GM19467 (cell line): ENCODE data around the gene TGFB1.

Experiments used
- ATAC-seq: cut with Tn5 transposase; IDR thresholded peaks from one replicate; pipeline ENCODE4 v1.9.1; 2021; ENCODE audit warnings: mild to moderate bottlenecking, moderate library complexity; ENCODE audit not compliant: unreplicated experiment

Gene TGFB1

DNA sequence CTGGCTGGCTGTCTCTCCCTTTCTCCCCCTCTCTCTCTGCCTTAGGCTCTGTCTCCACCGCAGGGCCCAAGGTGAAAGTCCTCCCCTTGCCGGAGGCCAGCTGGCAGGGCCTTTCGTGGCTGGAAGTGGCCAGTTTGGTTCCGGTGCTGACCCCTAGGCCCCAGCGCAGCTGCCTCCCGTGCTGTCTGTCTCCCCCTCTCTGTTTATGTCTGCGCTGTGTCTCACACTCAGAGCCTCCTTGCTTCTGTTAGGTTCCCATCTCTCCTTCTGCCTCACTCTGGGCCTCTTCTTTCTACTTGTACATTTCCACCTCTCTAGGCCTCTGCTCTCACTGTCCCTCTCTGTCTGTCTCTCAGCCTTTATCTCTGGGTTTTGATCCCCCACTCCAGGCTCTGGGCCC, 30.7 kb downstream of the TGFB1 start:
- ATAC-seq, result no peak

DNA sequence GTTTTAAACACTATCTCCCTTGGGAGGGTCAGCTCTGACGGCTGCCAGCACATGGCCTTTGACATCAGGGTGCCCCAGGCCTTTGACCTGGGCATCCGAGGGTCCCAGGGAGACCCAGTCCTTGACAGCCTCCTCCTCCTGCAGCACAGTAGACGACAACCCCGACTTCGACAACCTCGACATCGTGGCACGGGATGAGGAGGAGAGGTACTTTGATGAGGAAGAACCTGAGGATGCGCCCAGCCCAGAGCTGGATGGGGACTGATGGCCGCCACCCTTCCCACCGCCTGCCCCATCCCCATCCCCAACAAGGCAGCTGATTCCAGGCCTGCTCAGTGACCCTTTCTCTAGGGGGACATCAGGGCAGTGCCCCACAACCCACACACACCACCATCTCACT, 31.3 kb downstream of the TGFB1 start:
- ATAC-seq, result no peak

DNA sequence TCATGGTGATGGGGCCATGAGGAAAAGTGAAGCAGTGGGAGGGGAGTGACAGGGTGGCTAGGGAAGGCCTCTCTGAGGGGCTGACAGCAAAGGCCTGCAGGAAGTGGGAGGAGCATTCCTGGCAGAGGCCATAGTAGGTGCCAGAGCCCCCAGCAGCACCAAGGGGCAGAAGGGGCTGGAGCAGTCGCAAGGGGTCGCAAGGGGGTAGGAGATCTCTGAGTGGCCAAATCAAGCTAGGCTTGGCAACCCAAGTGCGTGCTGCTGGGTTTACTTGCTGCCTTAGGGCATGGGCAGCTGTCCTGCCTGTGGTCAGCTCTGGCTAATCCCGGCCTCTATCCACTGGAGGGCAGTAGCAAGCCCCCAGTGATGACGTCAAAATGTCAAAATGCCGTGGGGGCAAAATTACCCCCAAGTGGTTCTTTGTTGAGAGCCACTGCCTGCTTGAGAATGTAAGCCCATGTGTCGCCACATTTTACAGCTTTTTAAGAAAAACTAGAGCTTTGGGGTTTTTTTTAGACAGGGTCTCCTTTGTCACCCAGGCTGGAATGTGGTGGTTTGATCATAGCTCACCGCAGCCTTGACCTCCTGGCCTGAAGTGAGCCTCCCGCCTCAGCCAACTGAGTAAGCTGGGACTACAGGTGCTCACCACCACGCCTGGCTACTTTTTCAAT, 32.0 kb downstream of the TGFB1 start:
- ATAC-seq, result no peak

DNA sequence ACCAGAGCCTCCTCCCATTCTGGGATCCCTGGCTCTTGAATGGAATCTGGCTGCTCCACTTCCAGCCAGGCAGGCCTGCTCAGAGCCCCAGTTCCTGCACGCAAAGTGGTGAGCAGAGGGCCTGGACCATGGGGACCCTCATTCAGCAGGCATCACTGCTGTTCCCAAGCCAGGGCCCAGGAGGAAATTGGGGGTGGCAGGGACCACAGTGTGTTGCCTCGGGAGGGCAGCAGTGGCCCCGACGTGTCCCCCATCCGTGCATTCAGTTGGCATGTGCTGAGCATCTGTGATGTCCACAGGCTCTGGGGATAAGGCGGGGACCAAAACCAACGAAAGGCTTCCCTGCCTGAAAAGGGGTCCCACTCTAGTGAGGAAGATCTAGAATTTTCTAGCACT, 32.5 kb downstream of the TGFB1 start:
- ATAC-seq, result no peak

DNA sequence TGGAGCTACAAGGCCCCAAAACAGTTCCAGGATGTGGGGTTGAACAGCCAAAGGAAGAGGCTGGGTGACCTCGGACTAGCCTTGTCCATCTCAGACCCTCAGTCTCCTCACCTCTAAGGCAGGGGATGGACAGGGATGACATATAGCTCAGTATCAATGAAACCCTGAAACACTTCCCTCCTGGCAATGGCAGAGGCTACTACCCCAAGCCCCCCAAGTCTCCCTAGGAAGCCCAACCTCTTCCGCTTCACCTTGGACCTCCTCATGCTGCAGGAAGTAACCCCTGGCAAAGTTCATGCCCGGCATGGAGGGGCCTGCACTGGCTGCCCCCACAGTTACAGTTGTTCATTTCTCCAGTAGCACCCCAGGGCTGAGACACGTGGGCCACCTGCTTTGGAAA, 33.2 kb downstream of the TGFB1 start:
- ATAC-seq, result no peak

DNA sequence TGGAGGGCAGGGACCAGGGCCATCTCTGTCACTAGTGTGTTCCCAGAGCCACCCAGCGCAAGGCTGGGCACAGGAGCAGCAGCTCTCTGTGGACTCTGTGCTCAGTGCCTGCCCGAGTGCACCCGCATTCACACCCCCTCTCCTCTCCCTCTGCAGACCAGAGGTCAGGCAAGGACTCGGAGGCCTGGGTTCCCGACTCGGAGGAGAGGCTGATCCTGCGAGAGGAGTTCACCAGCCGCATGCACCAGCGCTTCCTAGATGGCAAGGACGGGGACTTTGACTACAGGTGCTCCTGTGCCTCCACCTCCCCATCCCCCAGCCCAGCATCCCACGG, 33.6 kb downstream of the TGFB1 start:
- ATAC-seq, result no peak

DNA sequence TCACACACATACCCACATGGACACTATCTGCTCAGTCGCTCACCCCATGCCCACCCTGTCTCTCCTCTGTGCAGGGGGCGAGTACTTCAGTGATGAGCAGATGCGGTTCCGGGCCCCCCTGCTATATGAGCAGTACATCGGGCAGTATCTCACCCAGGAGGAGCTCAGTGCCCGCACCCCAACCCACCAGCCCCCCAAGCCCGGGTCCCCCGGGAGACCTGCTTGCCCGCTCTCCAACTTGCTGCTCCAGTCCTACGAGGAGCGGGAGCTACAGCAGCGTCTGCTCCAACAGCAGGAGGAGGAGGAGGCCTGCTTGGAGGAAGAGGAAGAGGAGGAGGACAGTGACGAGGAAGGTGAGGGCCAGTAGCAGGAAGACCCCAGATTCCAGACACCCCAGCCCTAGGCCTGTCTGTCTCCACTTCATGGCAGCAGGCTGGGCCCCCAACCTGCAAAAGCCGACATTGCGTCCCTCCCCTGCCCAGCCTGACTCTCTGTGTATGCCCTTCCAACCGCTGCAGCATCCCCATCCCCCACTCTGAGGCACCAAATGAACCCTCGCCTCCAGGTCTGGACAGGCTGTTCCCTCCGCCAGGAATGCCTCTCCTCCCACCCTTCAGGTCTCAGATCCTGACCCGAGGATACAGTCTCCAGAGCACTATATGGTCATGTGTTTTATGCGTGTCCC, 34.1 kb downstream of the TGFB1 start:
- ATAC-seq, result no peak

DNA sequence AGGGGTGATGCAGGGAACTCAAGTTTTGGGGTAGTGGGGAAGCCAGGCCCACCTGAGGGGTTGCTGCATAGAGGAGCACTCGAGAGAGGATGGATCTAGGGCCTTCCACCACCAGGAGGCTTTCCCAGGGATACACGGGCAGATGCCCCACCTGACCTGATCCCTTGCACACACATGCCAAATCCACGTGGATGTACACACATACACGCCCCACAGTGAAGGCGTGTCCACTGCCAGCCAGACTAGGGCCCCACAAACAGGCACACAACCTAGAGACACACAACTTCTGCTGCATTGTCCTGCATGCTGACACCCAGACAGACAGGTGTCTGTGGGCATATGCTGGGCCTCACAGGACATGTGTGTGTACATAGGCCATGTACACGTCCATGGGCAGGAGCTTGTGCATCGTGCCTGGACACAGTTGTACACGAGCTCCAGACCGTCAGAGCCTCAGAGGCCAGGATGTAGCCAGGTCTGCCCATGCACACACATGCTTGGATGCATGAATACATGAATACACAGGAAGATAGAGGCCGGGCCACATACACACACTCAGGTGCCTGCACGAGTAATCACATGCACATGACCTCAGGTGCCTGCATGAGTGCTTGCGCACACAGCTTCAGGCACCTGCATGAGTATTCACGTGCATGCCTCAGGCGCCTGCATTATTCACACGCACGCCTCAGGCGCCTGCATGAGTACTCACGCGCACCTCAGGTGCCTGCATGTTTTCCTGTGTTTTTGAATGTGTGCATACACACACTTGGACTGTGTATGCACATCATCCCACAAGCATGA, 34.8 kb downstream of the TGFB1 start:
- ATAC-seq, result no peak

DNA sequence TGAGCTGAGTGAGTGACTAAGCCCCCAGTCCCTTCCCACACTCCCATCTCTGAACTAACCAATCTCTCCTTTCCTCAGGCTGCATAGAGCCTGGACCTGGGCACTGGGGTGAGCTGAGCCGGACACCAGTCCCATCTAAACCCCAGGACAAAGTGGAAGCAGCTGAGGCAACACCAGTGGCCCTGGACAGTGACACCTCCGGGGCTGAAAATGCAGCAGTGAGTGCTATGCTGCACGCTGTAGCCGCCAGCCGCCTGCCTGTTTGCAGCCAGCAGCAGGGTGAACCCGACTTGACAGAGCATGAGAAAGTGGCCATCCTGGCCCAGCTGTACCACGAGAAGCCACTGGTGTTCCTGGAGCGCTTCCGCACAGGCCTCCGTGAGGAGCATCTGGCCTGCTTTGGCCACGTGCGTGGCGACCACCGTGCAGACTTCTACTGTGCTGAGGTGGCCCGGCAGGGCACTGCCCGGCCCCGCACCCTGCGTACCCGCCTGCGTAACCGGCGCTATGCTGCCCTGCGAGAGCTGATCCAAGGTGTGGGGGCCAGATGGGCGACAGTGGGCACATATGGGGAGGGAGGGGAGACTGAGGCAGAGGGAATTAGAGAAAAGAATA, 37.3 kb downstream of the TGFB1 start:
- no peak for ATAC-seq

DNA sequence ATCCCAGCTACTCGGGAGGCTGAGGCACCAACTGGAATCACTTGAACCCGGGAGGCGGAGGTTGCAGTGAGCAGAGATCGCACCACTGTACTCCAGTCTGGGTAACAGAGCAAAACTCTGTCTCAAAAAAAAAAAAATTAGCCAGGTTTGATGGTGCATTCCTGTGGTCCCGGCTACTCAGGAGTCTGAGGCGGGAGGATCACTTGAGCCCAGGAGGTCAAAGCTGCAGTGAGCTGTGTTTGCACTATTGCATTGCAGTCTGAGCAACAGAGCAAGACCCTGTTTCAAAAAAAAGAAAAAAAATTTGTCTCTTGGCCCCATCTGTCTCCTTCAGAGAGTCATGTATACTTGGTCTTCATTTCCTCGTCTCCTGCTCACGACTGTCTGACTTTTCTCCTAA, 42.1 kb downstream of the TGFB1 start:
- ATAC-seq, result no peak

DNA sequence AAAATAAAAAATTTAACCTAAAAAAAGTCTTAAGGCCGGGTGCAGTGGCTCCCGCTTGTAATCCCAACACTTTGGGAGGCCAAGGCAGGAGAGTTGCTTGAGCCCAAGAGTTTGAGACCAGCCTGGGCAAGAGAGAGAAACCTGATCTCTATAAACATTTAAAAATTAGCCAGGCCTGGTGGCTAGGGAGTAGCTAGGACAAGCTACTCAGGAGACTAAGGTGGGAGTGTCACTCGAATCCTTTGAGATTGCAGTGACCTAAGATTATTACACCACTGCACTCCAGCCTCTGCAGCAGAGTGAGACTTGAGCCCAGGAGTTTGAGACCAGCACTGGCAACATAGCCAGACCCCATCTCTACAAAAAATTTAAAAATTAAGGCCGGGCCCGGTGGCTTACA, 42.6 kb downstream of the TGFB1 start:
- ATAC-seq, result no peak

DNA sequence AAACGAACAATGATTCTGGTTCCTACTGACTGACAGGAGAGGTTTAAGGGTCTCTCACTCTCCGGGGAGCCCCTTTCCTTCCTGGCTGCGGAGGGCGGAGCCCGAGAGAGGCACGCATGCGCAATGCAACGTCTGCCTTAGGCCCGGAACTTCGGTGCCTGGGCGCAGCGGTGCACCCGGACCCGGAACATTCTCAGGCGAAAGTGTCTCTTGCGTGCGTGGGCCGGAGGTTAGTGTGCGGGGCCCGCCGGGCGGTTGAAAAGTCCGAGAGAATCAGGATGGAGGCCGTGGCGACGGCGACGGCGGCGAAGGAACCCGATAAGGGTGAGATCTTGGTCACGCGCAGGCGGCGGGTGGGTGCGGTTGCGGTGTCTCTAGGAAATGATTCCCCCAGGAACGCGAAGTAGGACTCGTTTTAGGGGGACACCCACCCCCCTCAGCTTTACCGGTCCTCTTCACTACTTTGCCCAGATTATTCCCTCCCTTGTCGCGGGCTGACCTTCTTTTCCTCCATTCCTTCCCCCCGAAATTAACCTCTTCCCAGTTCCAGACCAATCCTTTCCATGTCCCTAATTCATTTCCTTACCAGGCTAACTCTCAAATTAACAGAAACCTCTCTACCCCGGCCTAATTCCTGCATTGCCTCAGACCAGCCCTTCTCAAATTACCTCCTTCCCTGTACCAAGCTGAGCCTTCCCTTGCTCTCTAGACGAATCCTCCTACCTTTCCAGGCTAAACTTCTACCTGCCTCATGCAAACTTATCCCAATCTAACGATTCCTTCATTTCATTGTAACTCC, 43.5 kb downstream of the TGFB1 start, which contains the start of gene CCDC97:
TSS of gene CCDC97 (plus strand) at position 140 of the 799 bp plus-strand sequence. CDS start at position 279, 139 bp downstream.
- ATAC-seq, result peak; percentile 65

DNA sequence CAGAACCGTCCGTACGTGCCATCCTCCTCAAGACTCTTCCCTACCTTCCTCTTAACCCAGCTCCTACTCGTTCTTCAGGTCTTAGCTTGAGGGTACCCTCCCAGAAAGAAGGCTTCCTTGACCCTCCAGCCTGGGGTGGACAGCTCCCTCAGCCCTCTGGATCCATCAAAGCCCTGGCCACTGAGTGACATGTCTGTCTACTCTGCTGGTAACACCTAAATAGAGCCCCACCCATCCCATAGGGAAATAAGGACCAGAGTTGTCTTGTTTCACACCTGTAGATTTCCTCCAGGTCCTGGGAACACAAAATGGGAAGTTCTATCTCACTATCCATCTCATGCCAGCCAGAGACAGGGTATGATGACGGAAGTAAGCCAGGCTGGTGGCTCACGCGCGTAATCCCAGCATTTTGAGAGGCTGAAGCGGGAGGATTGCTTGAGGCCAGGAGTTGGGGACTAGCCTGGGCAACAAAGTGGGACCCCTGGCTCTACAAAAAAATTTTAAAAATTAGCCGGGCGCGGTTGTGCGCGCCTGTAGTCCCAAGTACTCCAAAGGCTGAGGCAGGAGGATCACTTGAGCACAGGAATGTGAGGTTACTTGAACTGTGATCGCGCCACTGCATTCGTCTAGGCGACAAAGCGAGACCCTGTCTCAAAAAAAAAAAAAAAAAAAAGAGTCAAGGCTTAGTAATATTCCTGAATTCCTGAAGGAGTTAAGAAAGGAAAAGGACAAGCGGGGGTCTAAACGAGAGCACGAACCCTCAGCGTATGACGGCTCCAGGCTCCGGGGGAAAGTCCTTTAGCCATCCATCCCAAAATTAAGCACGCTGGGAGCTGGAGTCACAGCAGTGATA, 44.3 kb downstream of the TGFB1 start:
- no peak for ATAC-seq

DNA sequence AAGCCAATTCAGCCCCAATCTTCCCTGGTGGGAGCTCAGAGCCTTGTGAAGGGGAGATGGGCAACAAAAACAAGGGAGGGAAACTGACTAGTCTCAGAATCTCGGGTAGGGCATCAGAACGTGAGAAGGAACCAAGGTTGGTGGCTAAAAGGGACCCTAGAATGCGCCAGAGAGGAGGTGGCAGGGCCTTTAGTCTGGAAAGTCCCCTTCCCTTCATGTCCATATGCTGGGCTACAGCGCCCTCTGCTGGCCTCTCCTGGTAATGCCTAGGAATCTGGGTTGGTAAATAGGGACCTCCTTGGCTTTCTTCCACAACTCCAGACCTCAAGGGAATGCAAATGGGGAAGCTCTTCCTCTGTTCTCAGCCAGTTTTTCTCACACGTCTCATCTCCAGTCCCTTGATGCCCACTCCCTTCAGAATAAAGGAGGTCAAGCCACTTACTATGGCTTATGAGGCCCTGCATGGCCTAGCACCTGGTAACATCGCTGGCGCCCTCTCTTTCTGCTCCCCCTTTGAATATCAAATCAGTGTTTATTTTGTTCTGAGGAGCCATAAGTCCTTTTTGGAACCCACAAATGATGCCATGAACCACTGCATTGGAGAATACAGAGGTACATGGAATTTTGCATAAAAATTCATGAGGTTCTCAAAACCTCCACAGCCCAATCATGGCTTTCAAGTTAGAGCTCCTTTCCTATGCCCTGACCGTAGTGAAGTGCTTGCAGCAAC, 45.1 kb downstream of the TGFB1 start:
- ATAC-seq, result no peak

DNA sequence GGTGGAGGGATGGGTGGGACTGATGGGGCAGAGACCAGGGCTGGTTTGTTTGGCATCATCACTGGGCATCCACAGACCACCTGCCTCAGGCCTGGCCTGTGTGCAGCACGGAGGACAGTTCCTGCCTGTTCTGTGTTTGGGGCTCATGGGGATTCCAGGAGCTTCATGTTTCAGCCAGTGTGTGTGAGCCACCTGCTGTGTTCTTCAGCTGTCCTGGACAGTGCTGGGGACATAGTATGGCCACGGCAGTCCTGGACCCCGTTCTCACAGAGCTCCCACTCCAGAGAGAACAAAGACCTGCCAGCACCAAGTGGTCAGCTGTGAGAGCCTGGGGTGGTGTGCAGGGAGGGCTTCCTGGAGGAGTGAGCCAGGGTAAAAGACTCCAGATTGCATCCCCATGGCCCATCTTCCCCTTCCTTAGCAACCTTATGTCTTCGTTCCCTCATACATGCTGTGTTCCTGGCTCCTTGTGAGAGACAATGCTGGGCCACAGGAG, 45.7 kb downstream of the TGFB1 start:
- ATAC-seq, result no peak

DNA sequence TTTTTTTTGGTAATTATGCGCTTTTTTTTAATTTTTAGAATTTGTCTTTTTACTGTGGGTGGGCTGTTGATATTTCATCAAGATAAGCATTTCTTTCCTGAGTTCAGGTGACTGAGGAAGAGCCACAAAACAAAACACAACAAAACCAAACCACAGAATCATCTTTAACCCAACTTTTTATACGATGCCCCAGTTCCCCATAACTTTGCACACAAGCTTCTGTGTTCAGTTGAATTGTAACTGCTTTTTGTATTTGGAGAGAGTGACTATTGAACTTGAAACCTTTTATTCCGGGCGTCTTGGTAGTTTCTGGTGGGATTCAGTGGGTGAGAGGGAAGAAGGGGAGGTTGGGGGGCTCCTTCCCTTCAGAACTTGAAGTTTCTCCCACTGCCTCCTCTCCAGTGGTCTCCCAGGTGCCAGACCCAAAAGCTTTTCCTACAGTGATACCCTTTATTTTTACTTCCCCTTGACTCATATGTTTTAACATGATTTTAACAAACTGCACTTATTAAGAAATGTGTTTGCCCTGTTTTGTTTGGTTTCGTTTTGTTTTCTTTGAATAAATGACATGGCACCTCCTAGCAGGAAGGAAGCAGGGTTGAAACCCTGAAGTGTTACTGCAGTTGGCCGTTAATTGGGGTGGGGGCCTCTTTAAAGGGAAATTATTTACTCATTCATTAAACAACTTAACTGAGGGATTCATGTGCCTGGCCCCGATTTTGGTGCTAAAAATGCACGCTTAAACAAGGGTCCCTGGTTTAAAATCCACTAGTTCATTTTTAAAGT, 46.4 kb downstream of the TGFB1 start:
- ATAC-seq, result no peak

DNA sequence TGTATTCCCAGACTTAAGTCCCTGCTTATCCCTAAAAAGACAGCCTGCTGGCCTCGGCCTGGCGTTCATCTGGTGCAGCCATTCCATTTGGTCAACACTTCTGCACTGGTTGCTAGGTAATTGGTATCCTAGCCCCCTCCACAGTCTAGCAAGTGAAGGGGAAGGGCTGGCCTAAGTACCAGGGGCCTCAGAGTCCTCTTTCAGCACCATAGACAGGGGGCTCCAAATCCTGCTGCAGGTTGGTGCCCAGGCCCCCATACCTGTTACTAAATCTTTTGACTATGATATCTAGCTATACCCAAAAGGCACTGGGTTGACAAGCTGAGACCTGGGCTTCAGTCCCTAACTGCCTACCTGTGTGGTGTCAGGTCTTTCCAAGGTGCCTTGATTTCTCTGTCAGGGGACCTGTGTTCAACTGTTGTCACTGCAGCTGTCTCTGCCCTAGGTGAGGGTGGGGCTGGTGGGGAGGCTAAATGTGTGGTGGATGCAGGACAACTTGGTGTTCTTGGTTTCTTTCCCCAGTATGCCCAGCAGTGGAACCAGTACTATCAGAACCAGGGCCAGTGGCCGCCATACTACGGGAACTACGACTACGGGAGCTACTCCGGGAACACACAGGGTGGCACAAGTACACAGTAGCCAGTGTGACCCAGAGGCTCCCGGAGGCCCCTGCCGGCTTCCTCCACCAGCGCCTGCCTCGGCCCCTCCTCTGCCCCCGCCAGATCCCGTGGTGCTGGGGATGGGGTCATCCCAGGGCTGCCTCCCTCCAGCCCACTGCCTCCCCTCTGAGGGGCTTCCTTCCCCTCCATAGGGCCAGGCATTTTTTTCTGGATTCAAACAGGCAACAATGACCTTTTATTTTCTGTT, 47.6 kb downstream of the TGFB1 start:
- ATAC-seq, result no peak
